Measurements from ENCODE around the gene SLC52A1.
A peak's percentile ranks its signal among the peaks of the same experiment; 100 is the strongest.
"Not testable (repeated sequence)": the region's sequence is repeated elsewhere in the genome, so short reads cannot be mapped to it uniquely, and the experiment has no call there.

Gene SLC52A1

DNA sequence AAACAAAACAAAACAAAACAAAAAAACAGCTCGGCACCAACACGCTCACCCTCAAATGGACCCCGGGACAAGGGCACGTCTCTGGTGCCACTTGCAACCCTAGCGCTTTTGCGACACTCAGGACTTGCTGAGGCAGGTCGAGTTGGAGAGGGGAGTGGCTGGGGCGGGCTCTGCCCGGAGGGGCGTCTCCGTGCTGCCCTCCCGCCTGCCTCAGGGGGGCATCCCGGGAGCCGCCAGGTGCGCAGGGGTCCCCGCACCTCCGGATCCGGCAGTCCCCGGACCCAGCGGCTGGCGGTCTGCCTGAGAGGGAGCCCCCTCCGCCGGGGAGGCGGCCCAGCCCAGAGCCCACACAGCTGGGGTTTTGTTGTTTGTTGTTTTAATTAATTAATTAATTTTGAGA is at the start of gene SLC52A1:
TSS of gene SLC52A1 (minus strand) at position 112 of the 400 bp plus-strand sequence. CDS start 820 bp downstream, outside the sequence.
- DNase-seq (ENCODE audit: extremely low read depth in 1 of 2, low read depth in 1 of 2), result no peak

DNA sequence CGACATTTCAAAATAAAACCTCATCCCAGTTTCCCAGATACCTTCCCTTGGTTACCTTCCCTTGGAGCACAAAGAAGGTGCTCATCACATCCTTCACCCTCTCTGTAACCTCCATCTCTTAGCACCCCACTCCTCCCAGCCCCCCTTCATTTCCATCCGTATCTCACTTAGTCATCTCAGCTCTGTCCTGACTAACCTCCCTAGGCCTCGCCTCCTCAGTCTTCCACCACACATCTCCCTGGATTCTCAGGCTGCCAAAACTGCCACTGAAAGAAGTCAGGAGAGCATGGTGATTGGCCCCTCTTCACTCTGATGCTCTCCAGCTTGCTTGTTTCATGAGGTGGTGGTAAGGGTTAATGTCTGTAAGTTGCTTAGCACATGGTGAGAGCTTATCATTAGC is 45.4 kb upstream of the SLC52A1 start:
- DNase-seq (ENCODE audit: extremely low read depth in 1 of 2, low read depth in 1 of 2), result no peak

DNA sequence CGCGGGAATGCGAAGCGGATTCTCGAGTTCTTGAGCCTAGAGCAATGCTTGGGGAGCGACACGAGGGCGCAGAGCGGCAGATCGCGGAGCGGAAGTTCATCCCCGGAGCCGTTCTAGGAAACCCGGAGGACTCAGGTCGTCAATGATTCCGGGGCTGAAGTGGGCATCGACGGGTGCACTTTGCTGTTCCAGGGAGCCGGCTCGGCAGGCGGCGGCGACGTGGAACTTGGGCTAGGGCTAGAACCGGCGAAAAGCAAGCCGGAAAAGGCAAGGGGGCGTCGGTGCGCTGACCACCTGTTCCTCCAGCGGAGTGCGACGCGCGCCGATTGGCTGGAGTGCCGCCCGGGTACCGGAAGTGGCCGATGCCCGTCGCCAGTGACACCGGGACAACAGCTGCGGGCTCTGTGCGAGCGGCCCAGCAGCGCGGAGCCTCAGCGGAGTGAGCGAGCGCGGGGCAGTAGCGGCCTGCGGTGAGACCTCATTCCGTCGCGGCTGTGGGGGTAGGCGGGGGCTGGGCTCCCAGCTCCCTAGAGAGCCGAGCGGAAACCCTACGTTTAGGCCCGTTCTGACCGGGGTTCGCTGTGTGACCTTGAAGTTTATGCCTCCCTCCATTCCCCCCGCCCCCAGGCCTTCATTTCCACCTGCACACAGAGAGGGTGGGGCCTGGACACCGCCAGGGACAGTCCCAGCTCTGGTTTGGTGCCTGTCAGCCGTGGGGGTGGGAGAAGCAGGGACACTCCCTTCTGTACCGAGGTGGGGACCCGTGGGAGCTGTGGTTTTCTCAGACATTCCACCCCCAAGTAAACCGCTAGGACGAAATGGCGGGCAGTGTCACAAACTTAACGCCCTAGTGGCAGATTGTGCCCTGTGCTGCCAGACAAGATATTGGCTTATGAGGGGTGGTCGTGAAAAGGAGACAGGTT is 43.1 kb upstream of the SLC52A1 start, which contains the start of gene ZFP3:
TSS of gene ZFP3 (plus strand) at position 362 of the 923 bp plus-strand sequence. CDS start 13,038 bp downstream, outside the sequence.
- DNase-seq (ENCODE audit: extremely low read depth in 1 of 2, low read depth in 1 of 2), result peak; percentile 34 to 56

DNA sequence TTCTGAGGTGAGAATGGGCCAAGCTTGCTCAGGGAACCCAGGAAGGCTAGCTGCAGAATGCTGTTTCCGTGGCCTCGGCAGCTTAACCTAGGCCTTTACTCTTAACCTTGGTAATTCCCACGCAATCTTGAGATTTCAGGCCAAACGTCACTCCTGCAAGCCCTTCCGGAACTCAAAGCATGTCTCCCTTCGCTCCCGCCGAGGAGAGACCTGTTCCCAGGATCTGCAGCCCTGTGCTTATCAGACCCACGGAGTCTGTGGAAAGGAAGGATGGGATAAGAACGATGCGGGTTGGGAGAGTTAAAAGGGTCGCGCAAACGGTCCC is 42.5 kb upstream of the SLC52A1 start:
- no peak for DNase-seq (ENCODE audit: extremely low read depth in 1 of 2, low read depth in 1 of 2)

DNA sequence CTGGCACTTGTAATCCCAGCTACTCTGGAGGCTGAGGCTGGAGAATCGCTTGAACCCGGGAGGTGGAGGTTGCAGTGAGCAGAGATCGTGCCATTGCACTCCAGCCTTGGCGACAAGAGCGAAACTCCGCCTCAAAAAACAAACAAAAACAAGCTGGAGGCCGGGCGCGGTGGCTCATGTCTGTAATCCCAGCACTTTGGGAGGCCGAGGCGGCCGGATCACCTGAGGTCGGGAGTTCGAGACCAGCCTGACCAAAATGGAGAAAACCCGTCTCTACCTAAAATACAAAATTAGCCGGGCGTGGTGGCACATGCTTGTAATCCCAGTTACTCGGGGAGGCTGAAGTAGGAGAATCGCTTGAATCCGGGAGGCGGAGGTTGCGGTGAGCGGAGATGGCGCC is 42.0 kb upstream of the SLC52A1 start:
- not testable (repeated sequence) for DNase-seq (ENCODE audit: extremely low read depth in 1 of 2, low read depth in 1 of 2)

DNA sequence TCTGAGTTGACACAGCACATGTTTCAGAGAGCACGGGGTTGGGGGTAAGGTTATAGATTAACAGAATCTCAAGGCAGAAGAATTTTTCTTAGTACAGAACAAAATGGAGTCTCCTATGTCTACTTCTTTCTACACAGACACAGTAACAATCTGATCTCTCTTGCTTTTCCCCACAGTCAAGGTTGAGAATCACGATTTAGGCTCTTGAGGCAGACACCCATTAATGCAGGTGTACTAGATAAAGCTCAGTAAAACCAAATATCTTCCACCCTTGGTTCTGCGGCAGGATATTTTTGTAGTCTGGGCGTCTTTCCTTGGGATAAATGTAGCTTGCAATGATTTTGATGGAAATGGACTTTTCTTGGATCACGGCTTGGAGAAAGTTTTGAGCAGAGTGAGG is 40.2 kb upstream of the SLC52A1 start:
- DNase-seq (ENCODE audit: extremely low read depth in 1 of 2, low read depth in 1 of 2), result not testable (repeated sequence)

DNA sequence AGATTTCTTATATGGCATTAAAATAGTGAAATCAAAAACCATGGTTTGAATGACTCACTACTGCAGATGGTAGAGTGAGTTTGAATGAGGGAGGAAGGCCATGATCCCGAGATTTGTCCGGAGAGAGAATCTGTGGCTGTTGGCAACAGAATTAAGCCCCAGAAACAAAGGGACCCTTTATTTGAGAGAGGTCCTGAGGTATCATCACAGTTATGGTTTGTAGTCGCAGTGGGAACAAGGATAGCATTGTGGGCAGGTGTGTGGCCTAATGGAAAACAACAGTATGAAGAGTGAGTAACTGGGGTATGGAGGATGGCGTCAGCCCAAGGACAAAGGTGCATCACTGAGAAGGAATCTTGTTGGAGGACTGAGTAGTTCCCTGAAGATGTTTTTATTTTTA is 34.5 kb upstream of the SLC52A1 start:
- no peak for DNase-seq (ENCODE audit: extremely low read depth in 1 of 2, low read depth in 1 of 2)

DNA sequence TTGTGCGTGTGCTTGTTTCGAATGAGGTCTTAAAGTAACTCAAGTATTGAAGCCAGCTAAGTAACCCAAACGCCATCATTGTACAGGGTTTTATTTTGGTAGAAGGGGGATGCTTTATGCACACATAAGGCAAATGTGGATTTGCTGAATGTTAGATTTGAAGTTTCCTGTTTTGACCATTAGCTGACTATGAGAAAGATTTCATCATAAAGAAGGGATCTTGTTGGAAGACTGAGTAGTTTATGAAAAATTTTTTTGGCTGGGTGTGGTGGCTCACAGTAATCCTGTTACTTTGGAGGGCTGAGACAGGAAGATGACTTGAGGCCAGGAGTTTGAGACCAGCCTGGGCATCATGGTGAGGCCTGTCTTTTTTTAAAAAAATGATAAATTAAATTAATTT is 33.0 kb upstream of the SLC52A1 start:
- no peak for DNase-seq (ENCODE audit: extremely low read depth in 1 of 2, low read depth in 1 of 2)

DNA sequence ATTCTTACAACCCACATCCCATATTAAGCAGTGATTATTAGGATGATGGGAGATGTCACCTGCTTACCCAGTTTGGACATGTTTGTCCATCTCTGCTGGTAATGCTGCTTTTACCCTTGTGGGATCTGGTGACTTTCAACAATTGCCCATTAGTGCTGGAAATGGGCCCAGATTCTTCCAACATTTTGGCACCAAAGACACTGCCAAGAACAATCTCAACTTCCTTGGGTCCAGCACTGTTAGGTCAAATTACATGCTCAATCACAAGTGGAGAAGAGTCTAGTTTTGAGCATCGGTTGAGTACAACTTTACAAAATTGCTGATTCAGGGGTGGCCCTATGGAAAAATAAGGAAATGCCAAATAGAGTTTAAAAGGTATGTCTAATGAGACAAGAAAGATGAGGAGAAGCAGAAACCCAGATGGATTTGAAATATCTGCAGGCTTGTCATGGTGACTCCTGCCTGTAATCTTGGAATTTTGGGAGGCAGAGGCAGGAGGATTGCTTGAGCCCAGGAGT is 30.1 kb upstream of the SLC52A1 start:
- no peak for DNase-seq (ENCODE audit: extremely low read depth in 1 of 2, low read depth in 1 of 2)

DNA sequence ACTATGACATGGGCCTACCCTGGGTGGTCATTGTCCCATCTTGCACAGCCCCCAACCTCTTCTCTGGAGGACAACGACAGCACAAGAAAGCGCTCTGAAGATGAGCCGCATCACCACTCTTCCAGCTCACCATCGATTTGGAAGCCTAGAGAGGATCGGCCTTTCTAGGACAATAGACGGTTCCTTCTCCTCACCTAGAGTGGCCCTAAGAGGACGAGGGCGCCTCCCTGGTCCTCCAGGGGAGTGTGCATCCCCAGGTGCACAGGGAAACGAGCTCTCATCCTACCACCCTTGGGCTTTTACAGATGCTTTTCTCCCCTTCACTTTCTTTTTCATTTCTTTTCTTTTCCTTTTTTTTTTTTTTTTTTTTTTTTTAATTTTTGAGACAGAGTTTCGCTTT is 20.3 kb upstream of the SLC52A1 start:
- no peak for DNase-seq (ENCODE audit: extremely low read depth in 1 of 2, low read depth in 1 of 2)

DNA sequence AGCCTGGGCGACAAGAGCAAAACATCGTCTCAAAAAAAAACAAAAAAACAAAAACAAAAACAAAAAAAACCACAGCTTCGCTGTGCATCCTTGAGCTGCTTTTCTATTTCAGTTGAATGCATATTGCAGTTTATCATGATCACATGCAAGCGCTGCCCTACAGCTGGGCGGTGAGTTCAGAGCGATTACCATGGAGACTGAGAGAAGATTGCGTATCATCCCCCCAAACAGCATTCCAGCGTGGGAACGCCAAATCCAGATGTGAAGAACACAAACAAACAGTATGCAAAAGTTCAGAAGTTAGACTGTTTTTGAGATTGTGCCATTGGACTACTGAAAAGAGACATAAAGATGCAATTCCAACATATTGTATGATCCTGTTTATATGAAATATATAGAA is 15.1 kb upstream of the SLC52A1 start:
- DNase-seq (ENCODE audit: extremely low read depth in 1 of 2, low read depth in 1 of 2), result no peak

DNA sequence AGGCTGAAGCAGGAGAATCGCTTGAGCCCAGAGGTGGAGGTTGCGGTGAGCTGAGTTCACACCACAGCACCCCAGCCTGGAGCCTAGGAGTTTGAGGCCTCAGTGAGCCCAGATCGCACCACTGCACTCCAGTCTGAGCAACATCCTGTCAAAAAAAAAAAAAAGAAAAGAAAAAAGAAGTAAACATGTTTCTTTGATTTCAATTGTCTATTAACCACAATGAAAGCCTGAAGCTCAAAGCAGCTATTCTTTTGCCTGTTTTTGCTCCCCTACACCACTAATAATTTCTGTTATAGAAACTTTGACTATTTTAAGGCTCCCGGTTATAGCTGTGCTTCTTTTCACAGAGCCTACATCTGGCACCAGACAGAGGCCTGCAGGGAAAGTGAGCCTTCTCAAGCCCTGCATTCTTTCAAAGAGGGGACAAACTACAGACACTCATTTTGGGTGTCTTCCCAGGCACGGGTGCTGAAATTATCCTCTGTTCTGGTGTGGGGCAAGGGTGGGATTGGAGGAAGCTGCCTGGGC is 14.2 kb upstream of the SLC52A1 start:
- DNase-seq (ENCODE audit: extremely low read depth in 1 of 2, low read depth in 1 of 2), result peak; percentile 19 to 38

DNA sequence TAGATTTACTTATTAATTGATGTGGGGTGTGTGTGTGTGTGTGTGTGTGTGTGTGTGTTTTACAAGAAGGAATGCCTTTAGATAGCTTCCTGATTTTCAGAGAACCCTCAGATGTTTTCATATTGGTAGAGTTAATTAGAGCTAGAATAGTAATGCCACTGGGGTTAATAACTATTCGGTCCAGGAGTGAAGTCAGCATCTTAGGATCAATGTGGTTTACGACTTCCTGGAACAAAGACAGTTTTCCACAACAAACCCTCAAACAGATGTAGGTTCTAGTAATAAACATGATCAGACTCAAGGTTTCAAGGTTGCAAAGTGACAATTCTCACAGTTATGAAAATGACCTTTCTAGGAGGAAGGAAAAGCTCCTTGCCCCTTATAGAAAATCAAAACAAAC is 12.2 kb upstream of the SLC52A1 start:
- no peak for DNase-seq (ENCODE audit: extremely low read depth in 1 of 2, low read depth in 1 of 2)

DNA sequence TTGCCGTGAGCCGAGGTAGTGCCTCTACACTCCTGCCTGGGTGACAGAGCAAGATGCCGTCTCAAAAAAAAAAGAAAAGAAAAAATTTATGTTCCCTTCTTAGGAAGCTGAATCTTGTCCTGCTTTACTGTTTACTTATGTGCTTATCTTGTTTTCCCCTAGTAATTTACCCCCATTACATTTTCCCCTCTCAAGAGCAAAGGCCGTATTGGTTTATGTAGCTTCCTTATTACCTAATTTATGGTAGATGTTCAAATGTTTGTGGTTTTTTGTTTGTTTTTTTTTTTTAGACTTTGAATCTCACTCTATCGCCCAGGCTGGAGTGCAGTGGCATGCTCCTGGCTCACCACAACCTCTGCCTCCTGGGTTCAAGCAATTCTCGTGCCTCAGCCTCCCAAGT is 10.3 kb upstream of the SLC52A1 start:
- no peak for DNase-seq (ENCODE audit: extremely low read depth in 1 of 2, low read depth in 1 of 2)

DNA sequence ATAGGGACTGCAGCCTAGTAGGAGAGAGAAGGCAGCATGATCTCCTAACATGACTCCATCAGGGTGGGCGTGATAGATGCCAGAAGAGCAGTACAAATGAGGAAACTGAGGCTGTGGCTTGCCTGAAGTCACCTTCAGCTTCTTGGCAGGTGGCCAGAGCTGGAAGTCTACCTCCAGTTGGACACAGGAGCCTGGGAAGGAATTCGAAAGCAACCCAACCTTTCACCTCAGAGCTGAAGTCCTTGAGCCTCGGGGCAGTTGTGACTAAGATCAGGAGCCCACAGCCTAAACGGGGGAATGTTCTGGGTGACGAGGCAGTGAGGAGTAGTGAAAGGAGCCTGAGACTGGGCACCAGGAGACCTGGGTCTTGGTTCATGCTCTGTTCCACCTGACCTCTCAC is 9.4 kb upstream of the SLC52A1 start:
- no peak for DNase-seq (ENCODE audit: extremely low read depth in 1 of 2, low read depth in 1 of 2)

DNA sequence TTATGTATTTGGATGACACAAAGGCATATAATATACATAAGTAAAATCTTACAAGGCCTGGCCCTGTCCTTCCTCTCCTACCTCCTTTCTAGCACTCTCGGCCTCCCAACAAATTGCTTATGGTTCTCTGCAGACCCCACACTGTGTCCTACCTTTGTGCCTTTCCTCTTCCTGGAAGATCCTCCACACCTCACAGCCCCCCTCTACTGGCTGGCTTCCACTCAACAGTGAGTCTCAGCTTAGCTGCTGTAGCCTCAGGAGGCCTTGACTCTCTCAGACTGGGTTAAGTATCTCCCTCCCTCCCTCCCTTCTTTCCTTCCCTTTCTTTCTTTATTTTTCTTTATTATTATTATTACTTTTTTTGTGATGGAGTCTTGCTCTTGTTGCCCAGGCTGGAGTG is 8.3 kb upstream of the SLC52A1 start:
- DNase-seq (ENCODE audit: extremely low read depth in 1 of 2, low read depth in 1 of 2), result no peak

DNA sequence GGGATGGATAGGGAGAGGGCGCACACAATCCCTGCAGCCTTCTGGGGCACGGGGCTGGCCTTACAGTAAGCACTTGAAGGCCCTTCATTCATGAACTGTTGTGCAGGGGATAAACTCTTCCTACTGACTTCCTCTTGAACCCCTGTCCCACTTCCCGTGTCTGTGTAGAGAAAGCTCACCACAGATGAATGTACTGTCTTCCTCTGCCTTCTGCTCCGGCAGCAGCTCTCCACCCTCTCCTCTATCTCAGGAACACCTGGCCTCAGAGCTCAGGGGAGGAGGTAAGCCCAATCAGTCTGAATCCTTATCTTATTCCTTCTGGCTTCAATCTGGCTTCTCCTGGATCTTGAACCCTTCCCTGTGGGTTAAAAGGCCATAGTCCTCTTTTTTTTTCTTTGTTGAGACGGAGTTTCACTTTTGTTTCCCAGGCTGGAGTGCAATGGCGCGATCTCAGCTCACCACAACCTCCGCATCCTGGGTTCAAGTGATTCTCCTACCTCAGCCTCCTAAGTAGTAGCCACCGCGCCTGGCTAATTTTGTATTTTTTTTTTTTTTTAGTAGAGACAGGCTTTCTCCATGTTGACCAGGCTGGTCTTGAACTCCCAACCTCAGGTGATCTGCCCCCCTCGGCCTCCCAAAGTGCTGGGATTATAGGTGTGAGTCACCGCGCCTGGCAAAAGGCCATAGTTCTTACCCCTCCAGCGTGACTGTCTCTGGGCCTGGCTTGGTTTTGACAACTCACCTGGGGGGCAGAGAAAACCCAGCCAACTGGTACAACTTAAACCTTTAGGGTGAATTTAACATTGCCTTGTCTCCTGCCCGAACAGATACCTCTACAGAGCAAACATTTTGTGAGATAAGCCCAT is 7.2 kb upstream of the SLC52A1 start:
- no peak for DNase-seq (ENCODE audit: extremely low read depth in 1 of 2, low read depth in 1 of 2)

DNA sequence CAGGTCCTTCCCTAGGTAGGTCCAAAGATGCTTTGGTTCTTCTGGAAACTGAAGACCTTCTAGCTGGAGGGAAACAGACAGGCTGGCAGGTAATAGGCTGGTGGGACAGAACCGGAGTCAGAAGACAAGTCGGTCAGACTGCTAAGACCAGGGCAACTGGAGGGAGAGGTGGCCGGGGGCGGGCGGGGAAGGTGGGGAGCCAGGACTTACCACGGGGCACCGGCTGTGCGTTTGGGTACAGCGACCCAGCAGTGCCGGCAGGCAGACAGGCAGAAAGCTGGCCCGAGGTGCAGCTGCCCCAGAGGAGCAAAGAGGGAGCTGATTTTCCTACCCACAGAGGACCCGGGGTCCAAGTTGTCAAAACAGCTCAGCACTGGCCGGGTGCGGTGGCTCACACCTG is 575 bp downstream of the SLC52A1 start:
- no peak for DNase-seq (ENCODE audit: extremely low read depth in 1 of 2, low read depth in 1 of 2)

DNA sequence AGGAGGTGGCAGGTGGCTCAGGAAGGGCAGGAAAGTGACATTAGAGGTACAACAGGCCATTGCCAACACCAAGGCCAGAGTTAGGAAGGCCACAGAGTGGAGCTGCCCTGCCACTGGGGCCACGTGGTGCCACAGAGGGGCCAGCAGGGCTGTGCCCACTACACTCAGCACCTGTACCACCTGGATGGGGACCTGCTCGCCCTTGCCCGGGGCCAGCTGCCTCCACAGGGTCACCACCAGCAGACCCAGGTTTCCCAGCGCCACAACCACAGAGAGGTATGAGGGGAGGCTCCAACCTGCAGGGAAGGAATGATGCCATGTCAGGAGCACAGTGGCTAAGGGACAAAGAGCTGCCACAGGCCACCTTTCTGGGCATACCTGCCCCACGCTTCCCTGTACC is 1.2 kb downstream of the SLC52A1 start:
- DNase-seq (ENCODE audit: extremely low read depth in 1 of 2, low read depth in 1 of 2), result no peak

DNA sequence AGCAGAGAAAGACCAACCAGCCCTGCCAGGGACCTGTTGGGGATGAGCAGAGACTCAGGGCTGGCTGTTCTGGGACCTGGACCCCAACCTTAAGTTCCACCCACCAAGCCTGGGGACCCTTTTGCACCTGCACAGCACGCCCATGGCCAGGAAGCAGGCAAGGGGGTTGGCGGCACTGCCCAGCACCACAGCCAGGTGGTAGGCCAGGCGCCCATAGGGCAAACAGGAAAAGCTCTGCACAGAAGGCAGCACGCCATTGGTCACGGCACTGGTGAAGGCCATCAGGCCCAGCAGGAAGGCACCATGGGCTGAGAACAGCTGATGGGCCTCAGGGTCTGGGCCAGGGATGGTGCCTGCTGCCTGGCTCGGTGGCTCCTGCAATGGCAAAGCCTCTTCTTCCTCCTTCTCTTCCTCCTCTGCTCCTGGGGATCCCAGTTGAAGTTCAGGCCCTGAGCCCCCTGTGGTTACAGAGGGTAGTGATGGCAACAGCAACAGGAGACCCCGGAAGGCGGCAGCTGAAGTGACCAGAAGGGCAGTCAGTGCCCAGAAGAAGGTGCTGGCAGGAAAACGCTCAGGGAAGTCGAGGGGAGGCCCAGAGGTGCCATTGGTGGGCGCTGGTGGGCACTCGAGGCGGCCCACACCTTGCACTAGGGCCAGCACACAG is 1.7 kb downstream of the SLC52A1 start:
- no peak for DNase-seq (ENCODE audit: extremely low read depth in 1 of 2, low read depth in 1 of 2)

DNA sequence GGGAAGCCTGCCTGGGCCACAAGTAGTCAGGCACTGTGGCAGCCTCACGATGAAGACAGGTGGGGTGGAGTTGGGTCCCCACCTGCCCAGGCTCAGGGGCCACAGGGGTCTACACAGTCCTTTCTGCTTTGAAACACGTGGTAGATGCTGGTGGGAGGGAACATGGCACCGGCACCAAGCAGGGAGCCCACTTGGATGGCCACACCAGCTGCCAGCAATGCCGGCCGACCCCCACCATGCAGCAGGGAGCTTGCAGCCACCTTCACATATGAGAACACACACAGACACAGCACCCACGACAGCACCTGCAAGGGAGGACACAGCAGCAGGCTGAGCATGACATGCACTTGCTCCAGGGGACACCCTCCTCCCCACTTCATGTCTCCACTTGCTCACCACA is 2.4 kb downstream of the SLC52A1 start:
- DNase-seq (ENCODE audit: extremely low read depth in 1 of 2, low read depth in 1 of 2), result no peak

All from activated CD8-positive, alpha-beta memory T cell treated with anti-CD3 and anti-CD28 coated beads for 1 hour (primary cell).